Measurements from ENCODE around the gene STAT5B.

DNA sequence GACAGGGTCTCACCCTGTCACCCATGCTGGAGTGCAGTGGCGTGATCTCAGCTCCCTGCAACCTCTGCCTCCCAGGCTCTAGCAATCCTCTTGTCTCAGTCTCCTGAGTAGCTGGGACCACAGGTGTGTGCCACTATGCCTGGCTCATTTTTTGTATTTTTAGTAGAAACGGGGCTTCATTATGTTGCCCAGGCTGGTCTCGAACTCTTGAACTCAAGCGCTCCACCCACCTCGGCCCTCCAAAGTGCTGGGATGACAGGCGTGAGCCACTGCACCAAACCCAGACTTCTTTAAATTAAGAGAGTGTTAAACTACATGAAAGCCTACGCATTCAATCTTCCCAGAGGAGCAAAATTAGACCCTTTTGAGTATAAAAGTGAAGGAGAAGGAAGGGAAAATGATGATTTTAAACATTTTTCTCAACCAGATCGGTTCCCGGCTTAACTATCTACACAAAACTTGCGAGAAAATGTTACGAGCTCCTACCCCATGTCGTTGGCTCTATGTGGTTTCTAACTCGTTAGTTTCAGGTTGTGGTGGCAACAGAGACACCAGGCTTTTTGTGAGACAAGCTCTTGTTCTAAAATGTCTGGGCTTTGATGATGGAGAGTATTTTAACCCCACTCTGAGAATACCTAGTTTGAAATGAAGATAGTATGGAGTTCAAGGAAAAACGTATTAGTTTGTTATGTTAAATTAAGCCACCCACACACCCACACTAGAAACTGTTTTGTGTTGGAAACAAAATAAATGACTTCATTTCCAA is 26.3 kb downstream of the STAT5B start:
- TF ChIP-seq ZNF70 (CRISPR knock-in tag; IDR thresholded peaks at IDR 0.05) = no peak
- TF ChIP-seq TOX (CRISPR knock-in tag; IDR thresholded peaks at IDR 0.05; ENCODE audit: borderline replicate concordance) = no peak
- no peak for TF ChIP-seq ARNTL (CRISPR knock-in tag; IDR thresholded peaks at IDR 0.05; ENCODE audit: borderline replicate concordance, low read depth)
- TF ChIP-seq, protein P1, sequence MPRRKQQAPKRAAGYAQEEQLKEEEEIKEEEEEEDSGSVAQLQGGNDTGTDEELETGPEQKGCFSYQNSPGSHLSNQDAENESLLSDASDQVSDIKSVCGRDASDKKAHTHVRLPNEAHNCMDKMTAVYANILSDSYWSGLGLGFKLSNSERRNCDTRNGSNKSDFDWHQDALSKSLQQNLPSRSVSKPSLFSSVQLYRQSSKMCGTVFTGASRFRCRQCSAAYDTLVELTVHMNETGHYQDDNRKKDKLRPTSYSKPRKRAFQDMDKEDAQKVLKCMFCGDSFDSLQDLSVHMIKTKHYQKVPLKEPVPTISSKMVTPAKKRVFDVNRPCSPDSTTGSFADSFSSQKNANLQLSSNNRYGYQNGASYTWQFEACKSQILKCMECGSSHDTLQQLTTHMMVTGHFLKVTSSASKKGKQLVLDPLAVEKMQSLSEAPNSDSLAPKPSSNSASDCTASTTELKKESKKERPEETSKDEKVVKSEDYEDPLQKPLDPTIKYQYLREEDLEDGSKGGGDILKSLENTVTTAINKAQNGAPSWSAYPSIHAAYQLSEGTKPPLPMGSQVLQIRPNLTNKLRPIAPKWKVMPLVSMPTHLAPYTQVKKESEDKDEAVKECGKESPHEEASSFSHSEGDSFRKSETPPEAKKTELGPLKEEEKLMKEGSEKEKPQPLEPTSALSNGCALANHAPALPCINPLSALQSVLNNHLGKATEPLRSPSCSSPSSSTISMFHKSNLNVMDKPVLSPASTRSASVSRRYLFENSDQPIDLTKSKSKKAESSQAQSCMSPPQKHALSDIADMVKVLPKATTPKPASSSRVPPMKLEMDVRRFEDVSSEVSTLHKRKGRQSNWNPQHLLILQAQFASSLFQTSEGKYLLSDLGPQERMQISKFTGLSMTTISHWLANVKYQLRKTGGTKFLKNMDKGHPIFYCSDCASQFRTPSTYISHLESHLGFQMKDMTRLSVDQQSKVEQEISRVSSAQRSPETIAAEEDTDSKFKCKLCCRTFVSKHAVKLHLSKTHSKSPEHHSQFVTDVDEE (CRISPR knock-in tag; IDR thresholded peaks at IDR 0.05) = no peak
- TF ChIP-seq ISL1 (CRISPR knock-in tag; IDR thresholded peaks at IDR 0.05) = no peak
- no peak for TF ChIP-seq OSR1 (CRISPR knock-in tag; IDR thresholded peaks at IDR 0.05)
- TF ChIP-seq TCF4 (CRISPR knock-in tag; IDR thresholded peaks at IDR 0.05; ENCODE audit: borderline replicate concordance) = no peak
- no peak for TF ChIP-seq BACH2 (CRISPR knock-in tag; IDR thresholded peaks at IDR 0.05; ENCODE audit: borderline replicate concordance)
- TF ChIP-seq, protein P2, sequence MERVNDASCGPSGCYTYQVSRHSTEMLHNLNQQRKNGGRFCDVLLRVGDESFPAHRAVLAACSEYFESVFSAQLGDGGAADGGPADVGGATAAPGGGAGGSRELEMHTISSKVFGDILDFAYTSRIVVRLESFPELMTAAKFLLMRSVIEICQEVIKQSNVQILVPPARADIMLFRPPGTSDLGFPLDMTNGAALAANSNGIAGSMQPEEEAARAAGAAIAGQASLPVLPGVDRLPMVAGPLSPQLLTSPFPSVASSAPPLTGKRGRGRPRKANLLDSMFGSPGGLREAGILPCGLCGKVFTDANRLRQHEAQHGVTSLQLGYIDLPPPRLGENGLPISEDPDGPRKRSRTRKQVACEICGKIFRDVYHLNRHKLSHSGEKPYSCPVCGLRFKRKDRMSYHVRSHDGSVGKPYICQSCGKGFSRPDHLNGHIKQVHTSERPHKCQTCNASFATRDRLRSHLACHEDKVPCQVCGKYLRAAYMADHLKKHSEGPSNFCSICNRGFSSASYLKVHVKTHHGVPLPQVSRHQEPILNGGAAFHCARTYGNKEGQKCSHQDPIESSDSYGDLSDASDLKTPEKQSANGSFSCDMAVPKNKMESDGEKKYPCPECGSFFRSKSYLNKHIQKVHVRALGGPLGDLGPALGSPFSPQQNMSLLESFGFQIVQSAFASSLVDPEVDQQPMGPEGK (CRISPR knock-in tag; IDR thresholded peaks at IDR 0.05; ENCODE audit: borderline replicate concordance) = no peak
- TF ChIP-seq, protein P3, sequence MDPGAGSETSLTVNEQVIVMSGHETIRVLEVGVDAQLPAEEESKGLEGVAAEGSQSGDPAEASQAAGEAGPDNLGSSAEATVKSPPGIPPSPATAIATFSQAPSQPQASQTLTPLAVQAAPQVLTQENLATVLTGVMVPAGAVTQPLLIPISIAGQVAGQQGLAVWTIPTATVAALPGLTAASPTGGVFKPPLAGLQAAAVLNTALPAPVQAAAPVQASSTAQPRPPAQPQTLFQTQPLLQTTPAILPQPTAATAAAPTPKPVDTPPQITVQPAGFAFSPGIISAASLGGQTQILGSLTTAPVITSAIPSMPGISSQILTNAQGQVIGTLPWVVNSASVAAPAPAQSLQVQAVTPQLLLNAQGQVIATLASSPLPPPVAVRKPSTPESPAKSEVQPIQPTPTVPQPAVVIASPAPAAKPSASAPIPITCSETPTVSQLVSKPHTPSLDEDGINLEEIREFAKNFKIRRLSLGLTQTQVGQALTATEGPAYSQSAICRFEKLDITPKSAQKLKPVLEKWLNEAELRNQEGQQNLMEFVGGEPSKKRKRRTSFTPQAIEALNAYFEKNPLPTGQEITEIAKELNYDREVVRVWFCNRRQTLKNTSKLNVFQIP (CRISPR knock-in tag; IDR thresholded peaks at IDR 0.05; ENCODE audit: borderline replicate concordance, low read depth) = no peak
- TF ChIP-seq, protein P4, sequence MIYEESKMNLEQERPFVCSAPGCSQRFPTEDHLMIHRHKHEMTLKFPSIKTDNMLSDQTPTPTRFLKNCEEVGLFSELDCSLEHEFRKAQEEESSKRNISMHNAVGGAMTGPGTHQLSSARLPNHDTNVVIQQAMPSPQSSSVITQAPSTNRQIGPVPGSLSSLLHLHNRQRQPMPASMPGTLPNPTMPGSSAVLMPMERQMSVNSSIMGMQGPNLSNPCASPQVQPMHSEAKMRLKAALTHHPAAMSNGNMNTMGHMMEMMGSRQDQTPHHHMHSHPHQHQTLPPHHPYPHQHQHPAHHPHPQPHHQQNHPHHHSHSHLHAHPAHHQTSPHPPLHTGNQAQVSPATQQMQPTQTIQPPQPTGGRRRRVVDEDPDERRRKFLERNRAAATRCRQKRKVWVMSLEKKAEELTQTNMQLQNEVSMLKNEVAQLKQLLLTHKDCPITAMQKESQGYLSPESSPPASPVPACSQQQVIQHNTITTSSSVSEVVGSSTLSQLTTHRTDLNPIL (CRISPR knock-in tag; IDR thresholded peaks at IDR 0.05; ENCODE audit: low read depth) = no peak
- TF ChIP-seq ZFP30 (CRISPR knock-in tag; IDR thresholded peaks at IDR 0.05) = no peak

Data from SK-N-SH treated with all-trans-retinoic acid at 6 μM for 48 hours (cell line).